Suprapubic skin (tissue), 4 donors: Measurements from ENCODE around the gene OXTR.

Experiments used
- CTCF ChIP-seq, 2 donors: fragments of 200-600 bp in 1 of 2; fragments of 450-650 bp in 1 of 2; sonication (generic) in 1 of 2; IDR thresholded peaks; one replicate each; pipeline ENCODE4 v1.5.1; 2016 to 2019; ENCODE audit warnings: antibody characterized with exemption in 2 of 2, mild to moderate bottlenecking in 1 of 2, moderate library complexity in 1 of 2
- EP300 ChIP-seq: sonication (generic); formaldehyde crosslinking; IDR thresholded peaks from one replicate; pipeline ENCODE4 v1.6.1; 2017; ENCODE audit warnings: antibody characterized with exemption
- POLR2A ChIP-seq, 2 donors: fragments of 450-650 bp; IDR thresholded peaks; one replicate each; pipeline ENCODE4 v1.6.1; 2017; ENCODE audit warnings: antibody characterized with exemption in 2 of 2, mild to moderate bottlenecking in 2 of 2, moderate library complexity in 2 of 2
- POLR2AphosphoS5 ChIP-seq, 3 donors: sonication (generic); formaldehyde crosslinking; IDR thresholded peaks; one replicate each; pipeline ENCODE4 v1.6.1; 2017; ENCODE audit warnings: antibody characterized with exemption in 3 of 3

DNA sequence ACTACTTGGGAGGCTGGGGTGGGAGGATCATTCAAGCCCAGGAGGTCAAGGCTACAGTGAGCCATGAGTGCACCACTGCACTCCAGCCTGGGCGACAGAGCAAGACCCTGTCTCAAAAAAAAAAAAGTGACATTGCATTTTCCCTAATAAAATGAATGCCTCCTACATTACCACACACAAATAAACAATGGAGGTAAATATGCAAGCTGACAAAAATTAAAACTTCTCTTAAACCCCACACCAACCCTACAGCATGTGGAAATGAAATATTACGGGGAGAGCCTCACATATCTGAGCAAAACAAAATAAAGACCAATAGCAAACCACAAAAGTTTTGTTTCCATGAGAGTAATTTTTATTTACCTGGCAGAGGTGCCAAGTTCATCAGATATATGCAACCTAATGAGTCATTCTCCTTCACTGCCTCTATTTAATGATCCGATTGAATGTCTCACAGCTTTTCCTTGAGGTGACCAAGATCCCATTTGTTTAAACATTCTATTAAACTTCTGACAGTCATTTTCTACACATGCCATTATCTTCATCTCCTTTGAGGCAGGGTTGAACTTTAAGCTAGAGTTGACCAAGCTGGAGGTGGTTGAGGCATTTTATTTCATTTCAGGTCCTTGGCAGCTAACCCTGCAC is 45.2 kb downstream of the OXTR start:
- TF ChIP-seq CTCF (IDR thresholded peaks at IDR 0.05), result no peak
- no peak for TF ChIP-seq EP300
- TF ChIP-seq POLR2A (IDR thresholded peaks at IDR 0.05), result no peak
- no peak for TF ChIP-seq POLR2AphosphoS5 (IDR thresholded peaks at IDR 0.05)
